Liver (tissue), 9 donors: ENCODE data around the gene RER1. TPM values are rescaled to one million over a fixed set of nuclear protein-coding genes. Genes with fewer than 3 reads are reported as not detected.

Source experiments
- DNase-seq: peaks from one replicate; pipeline ENCODE4 v3.0.0-alpha.2; 2017; ENCODE audit warnings: low spot score
- H3K27ac ChIP-seq, 2 donors: one replicate each; pipeline ENCODE4 v1.7.0; 2013; ENCODE audit warnings: inconsistent platforms in 2 of 2, low read length in 2 of 2, control low read depth in 1 of 2, low read depth in 1 of 2, mild to moderate bottlenecking in 1 of 2
- H3K27me3 ChIP-seq, 4 donors: one replicate each; pipeline versions ENCODE4 v1.6.1 to v1.7.0; 2013; ENCODE audit warnings: low read length in 3 of 4, inconsistent platforms in 1 of 4, mild to moderate bottlenecking in 1 of 4, moderate library complexity in 1 of 4; ENCODE audit not compliant: control insufficient read depth in 4 of 4, insufficient read depth in 4 of 4
- H3K36me3 ChIP-seq, 4 donors: one replicate each; pipeline versions ENCODE4 v1.6.1 to v1.7.0; 2013; ENCODE audit warnings: low read length in 3 of 4, mild to moderate bottlenecking in 3 of 4, low read depth in 1 of 4, moderate library complexity in 1 of 4; ENCODE audit not compliant: control insufficient read depth in 4 of 4, insufficient read depth in 3 of 4
- H3K4me1 ChIP-seq, 4 donors: one replicate each; pipeline versions ENCODE4 v1.6.1 to v1.7.0; 2013; ENCODE audit warnings: low read length in 3 of 4, mild to moderate bottlenecking in 3 of 4, moderate library complexity in 1 of 4; ENCODE audit not compliant: control insufficient read depth in 4 of 4, insufficient read depth in 4 of 4
- H3K4me3 ChIP-seq, 3 donors: one replicate each; pipeline versions ENCODE4 v1.6.1 to v1.7.0; 2013; ENCODE audit warnings: low read length in 3 of 3, control low read depth in 1 of 3, low read depth in 1 of 3, mild to moderate bottlenecking in 1 of 3
- H3K9ac ChIP-seq, 2 donors: one replicate each; pipeline ENCODE4 v1.7.0; 2013; ENCODE audit warnings: low read length in 2 of 2, mild to moderate bottlenecking in 2 of 2, moderate library complexity in 2 of 2, control low read depth in 1 of 2, low read depth in 1 of 2
- H3K9me3 ChIP-seq, 4 donors: one replicate each; pipeline versions ENCODE4 v1.6.1 to v1.7.0; 2013; ENCODE audit warnings: low read length in 3 of 4; ENCODE audit not compliant: control insufficient read depth in 4 of 4
- ATF3 ChIP-seq: IDR thresholded peaks from 2 replicates; pipeline ENCODE4 v1.6.1; 2016; ENCODE audit warnings: antibody characterized with exemption
- CTCF ChIP-seq: fragments of 150-350 bp; IDR thresholded peaks from 2 replicates; pipeline ENCODE4 v1.5.1; 2017; ENCODE audit warnings: improper control_type of control experiment, low read depth, low read length; ENCODE audit not compliant: missing input control
- EGR1 ChIP-seq, 2 donors: IDR thresholded peaks; 2 replicates each; pipeline ENCODE4 v1.6.1; 2016 to 2018; ENCODE audit warnings: antibody characterized with exemption in 2 of 2, low read depth in 2 of 2
- FOXA1 ChIP-seq: IDR thresholded peaks from 2 replicates; pipeline ENCODE4 v1.6.1; 2016; ENCODE audit warnings: antibody characterized with exemption
- FOXA2 ChIP-seq: IDR thresholded peaks from 2 replicates; pipeline ENCODE4 v1.6.1; 2016; ENCODE audit warnings: antibody characterized with exemption
- GABPA ChIP-seq, 2 donors: IDR thresholded peaks in 1 of 2; conservative IDR thresholded peaks in 1 of 2; 2 replicates each; pipeline ENCODE4 v1.6.1; 2016; ENCODE audit warnings: antibody characterized with exemption in 2 of 2, mild to moderate bottlenecking in 1 of 2, moderate library complexity in 1 of 2
- HNF4A ChIP-seq, 2 donors: conservative IDR thresholded peaks; 2 replicates each; pipeline ENCODE4 v1.6.1; 2016; ENCODE audit warnings: antibody characterized with exemption in 2 of 2, mild to moderate bottlenecking in 2 of 2
- JUND ChIP-seq, 2 donors: IDR thresholded peaks; 2 replicates each; pipeline ENCODE4 v1.6.1; 2016; ENCODE audit warnings: antibody characterized with exemption in 2 of 2
- MAX ChIP-seq: IDR thresholded peaks from 2 replicates; pipeline ENCODE4 v1.6.1; 2016; ENCODE audit warnings: antibody characterized with exemption
- REST ChIP-seq: IDR thresholded peaks from 2 replicates; pipeline ENCODE4 v1.6.1; 2016; ENCODE audit warnings: antibody characterized with exemption, mild to moderate bottlenecking
- SP1 ChIP-seq: IDR thresholded peaks from 2 replicates; pipeline ENCODE4 v1.6.1; 2018; ENCODE audit warnings: antibody characterized with exemption, mild to moderate bottlenecking
- TAF1 ChIP-seq: conservative IDR thresholded peaks from 2 replicates; pipeline ENCODE4 v1.6.1; 2016; ENCODE audit warnings: antibody characterized with exemption, mild to moderate bottlenecking
- YY1 ChIP-seq: IDR thresholded peaks from 2 replicates; pipeline ENCODE4 v1.6.1; 2016; ENCODE audit warnings: antibody characterized with exemption, mild to moderate bottlenecking
- ZBTB33 ChIP-seq: IDR thresholded peaks from 2 replicates; pipeline ENCODE4 v1.6.1; 2016; ENCODE audit warnings: antibody characterized with exemption
- WGBS: extraction: QIAGEN DNeasy Blood & Tissue Kit; methylation state at CpG from one replicate; pipeline ENCODE4 v1.1.7; 2013; 5-methylcytosine and 5-hydroxymethylcytosine counted together
- polyA plus RNA-seq, 2 donors: library from polyadenylated mRNA; stranded (reverse) in 1 of 2; unstranded in 1 of 2; fragments of 200-250 nt in 1 of 2; fragments of >200 nt in 1 of 2; fragmentation: Nextera tagmentation in 1 of 2; extraction: Ambion mirVana in 1 of 2; gene quantifications; one replicate each; pipeline versions ENCODE4 v1.2.1 to v1.2.3, GENCODE V29; 2013 to 2015
- total RNA-seq, 2 donors: library from RNA; depleted of rRNA; stranded (reverse); fragments of >200 nt; gene quantifications; one replicate each; pipeline ENCODE4 v1.2.3, GENCODE V29; 2014
- donor health status: healthy.
- donor health status: healthy.
- donor health status: healthy.
- donor health status: healthy.
- donor health status: healthy.

The RER1 gene
- total and polyA plus RNA-seq, 4 donors: 43.5 to 142 (median 89.7) TPM

- Histone ChIP-seq H3K27me3 (no peaks in the 10 kb centered on the region), H3K4me3 (no peak overlapping the region), H3K4me1 (no peaks in the 10 kb centered on the region), H3K9ac (no peak overlapping the region), H3K27ac (no peak overlapping the region), H3K36me3 (no peaks in the 10 kb centered on the region), H3K9me3 (no peaks in the 10 kb centered on the region)
- 93% methylated on average over 21 of the region's 21 CpGs for WGBS
- TF ChIP-seq REST (no peak), EGR1 (IDR thresholded peaks at IDR 0.05; ENCODE audit: low read depth in 2 of 2) (no peak), FOXA2 (no peak), SP1 (no peak), FOXA1 (no peak), GABPA (IDR thresholded peaks at IDR 0.05 in 1 of 2, conservative IDR thresholded peaks at IDR 0.05 in 1 of 2) (no peak), TAF1 (no peak), YY1 (no peak), ZBTB33 (no peak), MAX (no peak), ATF3 (no peak), HNF4A (conservative IDR thresholded peaks at IDR 0.05) (no peak), CTCF (no peak), JUND (IDR thresholded peaks at IDR 0.05) (no peak)
- no peak for DNase-seq
These were observed 7.3 kb upstream of the RER1 start for GRCh38 chr1:2384130-2384860.
